HG02588 (cell line): Measurements from ENCODE around the gene OR7D2.

Experiments used
- ATAC-seq: cut with Tn5 transposase; IDR thresholded peaks from one replicate; pipeline ENCODE4 v1.9.1; 2021; ENCODE audit warnings: mild to moderate bottlenecking, moderate library complexity; ENCODE audit not compliant: unreplicated experiment

OR7D2 gene

DNA sequence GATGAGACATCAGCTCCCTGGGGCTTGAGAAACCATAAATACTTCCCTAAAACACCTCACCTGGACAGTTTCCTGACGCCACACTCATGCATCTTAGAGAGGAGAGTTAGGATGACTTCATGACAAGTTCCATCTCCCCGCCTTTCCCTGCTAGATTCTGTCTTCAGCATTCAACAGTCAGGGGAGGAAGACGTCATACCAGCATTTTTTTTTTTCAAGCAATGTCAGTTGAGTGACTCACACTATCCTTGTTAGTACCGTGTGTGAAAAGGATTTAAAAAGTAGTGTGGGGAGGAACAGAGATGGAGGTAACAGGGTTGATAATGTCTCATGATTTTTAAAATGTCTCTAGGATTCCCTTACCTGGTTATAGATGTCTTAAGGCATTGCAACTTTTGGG lies at the start of gene OR7D2:
Gene OR7D2, plus strand, starts transcription at position 79 of the 400 bp plus-strand sequence. CDS start 6,803 bp downstream, outside the sequence.
- ATAC-seq, result no peak

GRCh38 chr19:9130965-9131364 lies 47.8 kb upstream of the OR7D2 start:
- ATAC-seq, result no peak

DNA sequence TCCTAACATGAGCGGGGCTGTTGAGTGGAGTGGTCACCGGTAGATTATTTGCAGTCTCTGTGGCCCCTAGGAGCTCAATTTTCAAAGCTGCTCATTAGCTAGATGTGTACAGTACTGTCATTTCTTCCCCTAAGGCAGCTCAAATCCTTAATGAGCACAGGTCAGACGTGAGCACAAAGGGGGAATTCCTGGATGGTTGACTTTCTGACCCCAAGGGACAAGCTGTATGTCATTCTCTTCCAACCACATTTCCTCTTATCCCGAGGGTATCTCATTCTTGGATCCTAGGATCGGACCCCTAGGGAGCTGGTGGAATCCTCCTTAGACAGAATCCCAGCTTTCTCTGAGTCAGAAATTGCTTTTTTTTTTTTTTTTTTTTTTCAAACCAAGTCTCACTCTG lies 46.4 kb upstream of the OR7D2 start:
- ATAC-seq, result no peak

- ATAC-seq, result no peak
These were observed 39.1 kb upstream of the OR7D2 start for GRCh38 chr19:9139609-9140158.

DNA sequence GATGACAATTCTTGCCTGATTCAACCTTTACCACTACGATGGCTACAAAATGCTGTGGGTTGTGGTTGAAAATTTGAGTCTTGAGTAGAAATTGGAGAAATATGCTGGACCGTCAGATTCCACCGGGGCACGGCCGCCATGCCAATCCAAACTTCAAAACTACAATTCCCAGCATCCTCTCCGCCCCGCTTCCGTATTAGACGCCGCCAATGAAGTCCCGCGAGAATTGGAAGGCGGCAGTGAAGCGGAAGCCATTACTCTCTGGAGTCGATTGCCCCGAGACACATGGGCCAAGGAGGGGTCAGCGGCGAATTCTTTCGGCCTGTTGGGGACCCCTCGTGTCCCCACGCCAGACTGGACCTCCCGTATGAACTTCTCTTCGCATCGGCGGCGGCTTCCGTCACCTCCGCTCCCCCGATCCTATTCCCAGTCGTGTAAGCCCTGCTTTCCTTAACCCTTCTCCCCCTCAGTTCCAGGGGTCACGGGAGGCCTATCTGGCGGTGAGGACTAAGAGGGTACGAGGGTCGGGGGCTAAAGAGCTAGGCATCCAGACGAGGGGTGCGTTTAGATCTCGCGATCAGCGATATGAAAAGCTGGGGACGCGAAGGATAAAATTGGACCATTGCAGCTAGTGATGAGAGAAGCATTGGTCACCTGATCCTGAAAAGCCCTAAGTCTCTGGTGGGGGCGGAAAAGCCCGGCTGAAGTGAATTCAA lies 38.5 kb upstream of the OR7D2 start, which contains the start of gene ZNF317:
Gene ZNF317, plus strand, starts transcription at position 239 of the 716 bp plus-strand sequence. CDS start 15,620 bp downstream, outside the sequence.
- ATAC-seq, result peak; percentile 88

- no peak for ATAC-seq
These were observed 33.9 kb upstream of the OR7D2 start for GRCh38 chr19:9144920-9145319.

GRCh38 chr19:9146882-9147281 lies 31.9 kb upstream of the OR7D2 start:
- no peak for ATAC-seq

DNA sequence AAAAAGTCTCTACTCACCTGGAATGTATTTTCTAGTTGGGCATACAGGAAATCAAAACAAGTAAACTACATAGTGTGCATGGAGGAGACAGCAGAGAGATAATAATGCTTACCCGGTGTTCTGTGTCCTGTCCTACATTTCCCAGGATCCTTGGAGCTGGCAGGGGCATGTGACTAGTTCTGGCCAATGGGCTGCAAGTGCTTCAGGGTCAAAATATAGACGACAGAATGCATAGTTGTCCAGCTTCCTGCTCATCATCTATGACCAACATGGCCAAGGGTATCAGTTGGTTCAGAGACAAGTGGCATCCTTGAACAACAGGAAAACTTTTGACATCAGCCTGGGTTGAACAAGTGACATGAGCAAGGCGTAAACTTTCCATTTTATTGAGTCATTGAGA lies 30.1 kb upstream of the OR7D2 start:
- ATAC-seq, result no peak

GRCh38 chr19:9149997-9150396 lies 28.8 kb upstream of the OR7D2 start:
- ATAC-seq, result no peak

- no peak for ATAC-seq
These were observed 28.1 kb upstream of the OR7D2 start for GRCh38 chr19:9150650-9151049.

DNA sequence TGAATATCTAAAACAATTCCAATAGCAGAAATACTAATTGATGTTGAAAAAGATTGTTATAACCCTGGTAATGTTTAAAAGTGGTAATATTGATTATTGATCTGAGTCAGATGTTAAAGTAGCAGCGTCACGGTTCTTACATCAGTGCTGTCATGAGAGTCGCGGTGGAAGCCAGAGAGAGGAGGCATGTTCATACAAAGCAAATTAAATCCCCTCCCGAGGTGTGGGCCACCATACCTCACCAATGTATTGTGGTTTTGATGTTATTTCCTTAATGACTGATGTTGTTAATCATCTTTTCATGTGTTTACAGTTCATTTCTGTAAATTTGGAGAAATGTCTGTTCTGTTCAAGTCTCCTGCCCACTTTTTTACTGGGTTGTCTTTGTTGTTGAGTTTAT lies 27.4 kb upstream of the OR7D2 start:
- ATAC-seq, result no peak

DNA sequence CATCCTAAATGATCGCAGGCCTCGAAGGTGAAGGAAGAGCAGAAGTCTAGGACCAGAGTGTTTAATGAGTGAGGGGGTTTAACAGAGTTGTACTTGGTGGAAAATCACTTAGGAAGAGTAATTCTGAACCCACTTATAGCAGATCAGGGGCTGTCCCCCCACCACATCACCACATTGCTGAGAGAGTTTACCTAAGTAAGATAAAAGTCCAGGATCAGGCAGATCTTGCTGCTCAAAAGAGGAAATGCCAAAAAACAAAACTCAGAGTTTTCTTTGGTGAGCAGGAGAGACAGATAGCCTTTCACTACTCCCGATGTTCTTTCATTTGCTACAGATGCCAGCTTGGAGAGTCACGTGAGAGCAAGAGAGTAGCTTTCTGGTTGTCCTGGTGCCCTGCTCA lies 23.2 kb upstream of the OR7D2 start:
- no peak for ATAC-seq

DNA sequence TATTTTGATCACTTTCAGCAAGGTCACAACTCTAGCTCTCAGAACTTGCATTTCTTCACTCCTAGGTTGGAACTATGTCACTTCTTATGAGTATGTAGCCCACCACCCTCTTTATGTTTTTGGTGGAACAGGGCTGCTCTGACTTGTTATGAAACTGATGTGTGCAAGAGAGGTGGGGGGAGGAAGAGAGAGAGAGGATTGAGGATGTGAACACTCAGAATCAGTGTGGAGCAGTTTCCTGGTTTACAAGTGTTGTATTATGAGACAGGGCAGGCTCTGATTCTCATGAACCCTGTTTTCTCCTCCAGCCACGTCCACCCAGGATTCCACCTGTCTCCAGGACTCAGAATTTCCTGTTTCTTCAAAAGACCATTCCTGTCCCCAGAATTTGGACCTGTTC lies 22.5 kb upstream of the OR7D2 start:
- ATAC-seq, result no peak

- no peak for ATAC-seq
These were observed 18.9 kb upstream of the OR7D2 start for GRCh38 chr19:9159891-9160290.

DNA sequence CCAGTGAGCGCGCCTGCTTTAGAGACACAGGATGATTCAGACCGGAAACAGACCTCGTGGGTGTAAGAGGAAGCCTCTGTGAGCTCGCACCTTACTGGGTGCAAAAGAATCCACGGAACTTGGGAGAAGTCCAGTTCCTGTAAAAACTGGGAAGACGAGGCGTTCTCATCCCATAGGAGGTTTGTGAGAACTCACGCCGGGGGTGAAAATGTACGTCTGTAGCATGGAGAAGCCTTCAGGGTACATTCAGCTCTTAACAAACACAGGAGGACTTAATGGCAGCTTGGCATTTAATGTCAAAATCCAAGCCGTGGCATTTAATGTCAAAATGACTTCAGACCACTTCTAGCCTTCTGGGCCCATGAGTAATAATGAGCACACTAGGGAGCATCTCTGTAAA lies 17.4 kb upstream of the OR7D2 start:
- ATAC-seq, result no peak

GRCh38 chr19:9165261-9165660 lies 13.5 kb upstream of the OR7D2 start:
- no peak for ATAC-seq

GRCh38 chr19:9166846-9167245 lies 11.9 kb upstream of the OR7D2 start:
- ATAC-seq, result no peak

DNA sequence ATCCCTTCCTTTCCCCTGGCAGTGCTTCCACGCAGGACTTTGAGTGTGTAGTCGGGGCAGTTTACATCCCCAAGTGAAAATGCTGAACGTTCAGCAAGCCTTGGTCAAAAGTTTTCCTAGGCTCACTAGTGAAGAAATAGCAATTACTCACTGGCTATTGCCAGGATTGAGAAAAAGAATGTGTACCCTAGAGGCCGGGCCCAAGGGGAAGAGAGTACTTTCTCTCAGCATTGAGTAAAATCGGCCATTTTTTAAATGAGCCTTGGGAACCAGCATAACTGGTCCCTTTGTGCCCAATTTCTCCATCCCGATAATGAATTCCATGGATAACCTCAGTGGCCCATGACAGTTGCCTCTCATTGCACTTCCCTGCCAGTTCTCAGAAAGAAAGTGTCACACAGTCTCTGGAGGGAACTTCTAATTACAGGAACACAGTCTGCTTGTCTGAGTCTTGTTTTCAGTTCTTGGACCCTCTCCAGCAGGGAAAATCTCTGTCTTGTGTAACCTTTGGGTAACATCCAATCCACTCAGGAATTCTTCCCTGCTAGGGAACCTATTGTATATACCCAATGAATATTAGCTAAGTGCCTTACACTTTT lies 7.3 kb upstream of the OR7D2 start:
- no peak for ATAC-seq

- ATAC-seq, result no peak
These were observed 3.5 kb upstream of the OR7D2 start for GRCh38 chr19:9175326-9175725.

GRCh38 chr19:9183000-9183399 lies 4.2 kb downstream of the OR7D2 start:
- no peak for ATAC-seq

GRCh38 chr19:9187191-9187590 lies 8.4 kb downstream of the OR7D2 start:
- no peak for ATAC-seq

GRCh38 chr19:9189535-9189934 lies 10.8 kb downstream of the OR7D2 start:
- ATAC-seq, result no peak
